H4 (cell line): Measurements from ENCODE around the gene PPP1R7. TPM values are rescaled to one million over a fixed set of nuclear protein-coding genes. Genes with fewer than 3 reads are reported as not detected.

Experiments used
- DNase-seq: peaks from one replicate; pipeline ENCODE4 v3.0.0-alpha.2; 2015; ENCODE audit warnings: low spot score
- total RNA-seq: library from RNA; depleted of rRNA; stranded (reverse); fragments of >200 nt; shearing (Covaris generic); gene quantifications from 2 replicates; pipeline ENCODE4 v1.2.3, GENCODE V29; 2014

PPP1R7 gene
- total RNA-seq, 1 experiment from 2014 or later = 103 TPM

- DNase-seq = no peak
Observed at GRCh38 chr2:241120440-241120839, 29.8 kb upstream of the PPP1R7 start.

GRCh38 chr2:241121008-241121407 lies 29.3 kb upstream of the PPP1R7 start:
- no peak for DNase-seq

GRCh38 chr2:241122376-241123002 lies 27.8 kb upstream of the PPP1R7 start:
- DNase-seq = no peak

GRCh38 chr2:241123816-241124536 lies 26.3 kb upstream of the PPP1R7 start:
- DNase-seq = no peak

- no peak for DNase-seq
Observed at GRCh38 chr2:241125626-241126025, 24.6 kb upstream of the PPP1R7 start.

- DNase-seq = no peak
Observed at GRCh38 chr2:241126201-241126611, 24.1 kb upstream of the PPP1R7 start.

- DNase-seq = no peak
Observed at GRCh38 chr2:241126771-241127202, 23.5 kb upstream of the PPP1R7 start.

GRCh38 chr2:241128266-241128665 lies 22.0 kb upstream of the PPP1R7 start:
- DNase-seq = no peak

GRCh38 chr2:241129086-241129871 lies 21.0 kb upstream of the PPP1R7 start:
- DNase-seq = no peak

- DNase-seq = no peak
Observed at GRCh38 chr2:241130316-241130715, 20.0 kb upstream of the PPP1R7 start.

GRCh38 chr2:241131531-241131930 lies 18.7 kb upstream of the PPP1R7 start:
- no peak for DNase-seq

GRCh38 chr2:241132538-241133435 lies 17.5 kb upstream of the PPP1R7 start:
- no peak for DNase-seq

- DNase-seq = no peak
Observed at GRCh38 chr2:241133436-241133820, 16.8 kb upstream of the PPP1R7 start.

GRCh38 chr2:241134711-241135110 lies 15.6 kb upstream of the PPP1R7 start:
- DNase-seq = no peak

- DNase-seq = no peak
Observed at GRCh38 chr2:241135737-241136136, 14.5 kb upstream of the PPP1R7 start.

GRCh38 chr2:241136191-241136590 lies 14.1 kb upstream of the PPP1R7 start:
- DNase-seq = no peak

GRCh38 chr2:241136661-241137260 lies 13.5 kb upstream of the PPP1R7 start:
- DNase-seq = no peak

GRCh38 chr2:241137276-241138190 lies 12.7 kb upstream of the PPP1R7 start:
- DNase-seq = no peak

GRCh38 chr2:241138471-241138870 lies 11.8 kb upstream of the PPP1R7 start:
- no peak for DNase-seq
